Measurements from ENCODE around the gene ZSCAN21.

- TF ChIP-seq CTCF (IDR thresholded peaks at IDR 0.05) (no peak), POLR2A (IDR thresholded peaks at IDR 0.05) (no peak), EP300 (IDR thresholded peaks at IDR 0.05) (no peak)
Observed at GRCh38 chr7:100093054-100093453, 43.5 kb downstream of the ZSCAN21 start.

Data from tibial nerve (tissue), 4 donors.